ENCODE measurements around the gene TICAM2. TPM values are rescaled to one million over a fixed set of nuclear protein-coding genes. Genes with fewer than 3 reads are reported as not detected.

The TICAM2 gene
- total RNA-seq, 1 experiment from 2014 or later: 1.2 TPM

GRCh38 chr5:115530426-115530825 is 71.9 kb downstream of the TICAM2 start:
- no peak overlapping the region for H3K4me3 ChIP-seq

More at GRCh38 chr5:115530426-115530825, 71.9 kb downstream of the TICAM2 start:
- H3K36me3 ChIP-seq: peaks cover 57% of the 10 kb centered on the region
- H3K9me3 ChIP-seq: no peaks in the 10 kb centered on the region
- DNase-seq: peak; percentile 40
- no peaks in the 10 kb centered on the region for H3K27me3 ChIP-seq

Other genes starting within 250 kb of the TICAM2 start
- 12.4 and 23.6 TPM in 2 replicates for gene FEM1C, start 57.7 kb downstream of the TICAM2 start, total RNA-seq (2014; rRNA removed; shearing (Covaris generic); ENCODE audit: low replicate concordance)
- gene TMED7, start 23.6 kb upstream of the TICAM2 start, total RNA-seq (2014; rRNA removed; shearing (Covaris generic); ENCODE audit: low replicate concordance): 57.0 and 78.8 TPM in 2 replicates
- gene CDO1, start 214.2 kb upstream of the TICAM2 start, total RNA-seq (2014; rRNA removed; shearing (Covaris generic); ENCODE audit: low replicate concordance): not detected in 2 replicates
- gene ATG12, start 239.1 kb upstream of the TICAM2 start, total RNA-seq (2014; rRNA removed; shearing (Covaris generic); ENCODE audit: low replicate concordance): 102 and 108 TPM in 2 replicates
- 50.5 and 177 TPM in 2 replicates for gene AP3S1, start 239.5 kb upstream of the TICAM2 start, total RNA-seq (2014; rRNA removed; shearing (Covaris generic); ENCODE audit: low replicate concordance)

All from MG63 (cell line).